DMS114 treated with DMSO at 0.1 percent for 48 hours (cell line): ENCODE measurements around the gene ONECUT1.

Experiments used
- DNase-seq: peaks from one replicate; lab custom pipeline; 2025; ENCODE audit not compliant: unreplicated experiment; lab: John Stamatoyannopoulos, UW

The ONECUT1 gene

DNA sequence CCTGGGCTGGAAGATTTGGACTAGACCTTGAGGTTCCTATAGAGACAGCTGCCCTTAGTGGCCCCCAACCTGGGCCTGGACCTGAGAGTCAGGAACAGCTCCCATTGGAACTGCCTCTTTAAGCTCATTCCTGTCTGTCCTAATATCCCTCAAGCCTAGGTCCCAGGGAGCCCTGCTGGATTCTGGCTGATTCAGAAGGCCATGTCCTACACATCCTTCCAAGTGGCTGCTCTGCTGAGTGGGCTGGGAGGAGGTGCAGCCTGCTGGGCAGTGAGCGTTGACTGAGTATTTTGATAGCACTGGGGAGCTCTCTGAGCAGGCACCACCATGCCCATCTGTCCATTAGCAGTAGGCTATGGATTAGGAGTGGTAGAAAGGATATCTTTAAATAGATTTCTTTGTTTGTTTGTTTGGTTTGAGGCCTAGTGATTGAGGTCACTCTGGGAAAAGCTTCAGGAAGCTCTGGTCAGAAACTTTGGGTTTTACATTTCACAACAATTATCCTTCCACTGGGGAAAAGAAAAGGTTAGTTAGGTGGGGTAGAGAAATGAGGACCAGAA is 56.4 kb downstream of the ONECUT1 start:
- DNase-seq, result no peak

DNA sequence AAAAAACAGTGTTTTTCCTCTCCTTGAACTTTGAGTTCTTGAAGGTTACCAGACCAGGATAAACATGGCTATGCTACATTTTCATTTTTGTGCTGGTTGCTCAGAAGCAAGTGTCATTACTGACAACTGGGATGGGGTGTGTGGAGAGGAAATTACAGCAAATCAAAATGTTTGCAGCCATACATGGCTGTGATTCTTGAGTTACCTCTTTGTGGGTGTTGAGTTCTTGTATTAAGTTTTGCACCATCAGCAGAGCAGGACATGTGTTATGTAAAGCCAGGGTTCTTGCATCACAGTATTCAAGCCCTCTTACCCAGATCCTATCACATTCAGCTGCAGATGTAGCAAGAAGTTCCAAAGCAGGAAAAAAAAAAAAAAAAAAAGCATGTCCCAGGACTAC is 57.0 kb downstream of the ONECUT1 start:
- DNase-seq, result no peak

DNA sequence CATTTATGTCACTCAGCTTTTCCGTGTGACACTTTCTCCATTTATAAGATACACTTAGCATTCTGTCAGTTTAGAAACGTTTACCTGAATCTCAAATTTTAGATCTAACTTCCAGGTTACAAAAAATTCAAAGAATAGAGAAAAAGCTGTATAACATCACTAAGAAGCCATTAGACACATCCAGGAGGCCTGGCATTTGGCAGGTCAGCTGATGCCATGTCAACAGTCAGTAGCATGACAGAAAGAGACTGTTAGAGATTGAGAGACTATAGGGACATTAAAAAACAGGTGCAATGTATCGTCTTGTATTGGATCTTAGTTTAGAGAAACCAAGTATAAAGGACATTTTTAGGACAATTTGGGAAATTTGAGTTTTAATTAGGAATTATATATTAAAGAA is 57.6 kb downstream of the ONECUT1 start:
- no peak for DNase-seq

DNA sequence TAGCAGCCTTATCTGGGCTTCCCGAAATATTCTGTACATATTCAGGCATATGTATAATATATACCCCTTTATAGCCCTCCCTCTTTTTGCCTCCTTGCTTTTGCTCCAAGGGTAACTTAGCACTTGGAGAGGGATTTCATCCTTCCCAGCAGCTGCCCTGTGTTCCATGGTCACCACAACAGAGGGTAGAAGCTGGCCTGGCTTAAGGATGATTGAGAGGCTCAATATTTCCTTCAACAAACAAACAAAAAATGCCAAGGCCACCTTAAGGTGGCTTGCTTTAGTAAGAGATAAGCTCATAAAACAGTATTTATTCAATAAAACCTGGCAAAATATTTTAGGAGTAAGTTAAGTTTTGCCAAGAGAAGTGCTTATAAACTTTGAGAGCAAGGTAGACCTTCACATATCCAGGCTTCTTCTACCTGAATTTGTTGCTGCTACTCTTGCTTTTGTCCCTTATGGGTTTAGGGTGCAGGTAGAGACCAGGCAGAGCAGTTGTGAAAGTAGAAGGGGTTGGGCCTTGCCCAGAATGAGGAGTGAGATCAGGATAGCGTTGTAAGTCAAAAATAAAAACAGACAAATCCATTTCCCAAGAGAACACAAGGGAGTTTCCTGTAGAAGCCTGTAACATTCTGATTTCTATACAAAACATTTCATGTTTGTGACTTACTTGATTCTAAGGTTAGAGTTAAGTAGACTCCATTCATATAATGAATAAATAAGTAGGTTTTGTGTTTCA is 58.2 kb downstream of the ONECUT1 start:
- DNase-seq, result no peak

DNA sequence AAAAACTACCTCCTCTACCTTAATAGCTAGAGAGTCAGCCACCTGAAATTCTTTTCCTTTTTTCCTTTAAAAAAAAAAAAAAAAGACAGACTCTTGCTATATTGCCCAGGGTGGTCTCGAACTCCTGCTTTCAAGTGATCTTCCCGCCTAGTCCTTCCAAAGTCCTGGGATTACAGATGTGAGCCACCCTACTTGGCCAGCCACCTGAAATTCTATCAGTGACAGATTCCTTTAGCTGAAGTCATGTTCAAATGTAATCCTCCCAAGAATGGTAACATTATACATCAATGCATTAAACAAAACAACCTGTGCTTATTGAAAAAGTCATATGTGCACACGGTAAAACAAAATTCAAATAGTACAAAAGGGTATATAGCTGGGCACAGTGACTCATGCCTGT is 59.1 kb downstream of the ONECUT1 start:
- DNase-seq, result no peak

DNA sequence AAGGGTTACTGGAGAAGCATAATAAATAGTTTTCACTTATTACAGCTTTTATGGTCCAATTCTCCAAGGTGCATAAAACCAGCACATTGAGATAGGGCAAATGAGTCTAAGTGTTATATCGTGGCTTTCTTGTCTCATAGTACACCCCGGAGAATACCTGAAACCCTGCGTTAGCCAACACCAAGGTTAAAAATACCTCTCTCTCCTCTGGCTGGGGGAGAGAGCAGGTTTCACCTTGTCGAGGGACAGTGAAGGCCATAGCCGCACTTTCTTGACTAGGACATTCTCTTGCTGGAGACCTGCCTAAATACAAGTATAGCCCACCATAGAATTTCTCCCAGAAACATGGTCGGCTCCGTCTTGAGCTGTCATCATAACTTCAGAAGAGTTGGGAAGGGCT is 59.5 kb downstream of the ONECUT1 start:
- DNase-seq, result no peak

DNA sequence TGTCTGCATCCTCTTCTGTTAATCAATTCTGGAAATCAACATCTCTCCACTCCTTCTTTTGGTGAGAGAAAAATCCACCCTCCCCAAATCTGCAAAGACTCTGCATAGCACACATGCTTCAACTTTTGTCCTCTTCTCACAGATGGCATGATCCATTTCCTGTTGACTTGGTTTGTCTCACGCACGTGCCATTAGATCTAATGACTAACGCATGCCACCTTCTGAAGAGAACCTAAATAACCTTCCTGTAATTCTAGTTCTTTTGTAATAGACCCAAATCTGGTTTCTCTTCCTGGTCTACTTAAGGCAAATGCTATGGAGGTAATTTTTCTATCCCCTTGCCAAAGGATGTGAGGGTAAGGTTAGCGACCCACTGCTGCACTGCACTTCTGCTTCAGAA is 60.0 kb downstream of the ONECUT1 start:
- DNase-seq, result no peak

DNA sequence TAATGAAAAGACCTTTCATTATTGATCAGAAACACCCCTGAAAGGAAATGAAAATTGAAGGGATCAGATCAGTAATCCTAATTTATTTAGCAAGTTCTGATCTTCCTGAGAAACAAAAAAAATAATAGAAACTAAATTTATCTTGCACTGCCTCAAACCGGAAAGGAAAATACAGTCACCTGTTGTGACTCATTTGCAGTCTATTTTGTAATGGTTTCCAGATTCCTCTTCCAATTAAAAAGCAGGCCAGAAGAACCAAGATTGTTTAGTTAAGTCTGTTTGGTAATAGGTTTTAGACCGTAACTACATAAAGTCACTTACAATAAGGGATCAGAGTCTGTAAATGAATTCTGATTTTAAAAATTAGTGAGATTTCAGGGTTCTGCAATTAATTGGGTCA is 61.2 kb downstream of the ONECUT1 start:
- DNase-seq, result no peak

DNA sequence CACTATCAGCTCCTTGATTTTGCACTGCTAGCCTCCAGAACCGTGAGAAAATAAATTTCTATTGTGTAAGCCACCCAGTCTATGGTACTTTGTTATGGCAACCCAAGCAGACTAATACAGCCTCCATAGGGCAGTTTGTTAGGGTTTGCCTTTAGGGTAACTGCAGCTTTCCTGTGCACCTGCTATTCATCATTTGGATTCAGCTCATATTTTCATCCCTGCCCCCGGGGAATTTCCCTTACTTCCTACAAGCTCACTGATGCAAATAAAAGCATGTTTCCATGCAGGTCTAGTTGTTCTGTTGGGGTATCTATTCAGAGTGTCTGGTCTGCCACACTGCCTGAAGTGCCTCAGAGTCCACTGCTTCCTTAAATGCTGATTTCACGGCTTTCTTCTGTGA is 62.3 kb downstream of the ONECUT1 start:
- no peak for DNase-seq

DNA sequence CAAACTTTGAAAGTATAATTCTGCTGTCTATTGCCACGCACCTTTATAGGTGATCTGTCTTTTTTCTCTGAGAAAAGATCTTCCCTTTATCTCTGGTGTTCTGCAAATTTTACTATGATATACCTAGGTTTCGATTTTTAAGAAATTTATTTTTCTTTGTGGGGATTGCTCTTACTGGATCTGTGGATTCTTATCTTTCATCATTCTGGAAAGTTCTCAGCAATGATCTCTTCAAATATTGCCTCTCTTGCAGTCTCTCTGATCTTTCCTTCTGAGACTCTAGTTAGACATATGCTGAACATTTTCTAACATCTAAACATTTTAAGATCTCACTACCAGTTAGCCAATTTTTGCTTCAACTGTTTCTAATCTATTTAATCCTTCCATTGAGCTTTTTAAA is 63.9 kb downstream of the ONECUT1 start:
- DNase-seq, result no peak

DNA sequence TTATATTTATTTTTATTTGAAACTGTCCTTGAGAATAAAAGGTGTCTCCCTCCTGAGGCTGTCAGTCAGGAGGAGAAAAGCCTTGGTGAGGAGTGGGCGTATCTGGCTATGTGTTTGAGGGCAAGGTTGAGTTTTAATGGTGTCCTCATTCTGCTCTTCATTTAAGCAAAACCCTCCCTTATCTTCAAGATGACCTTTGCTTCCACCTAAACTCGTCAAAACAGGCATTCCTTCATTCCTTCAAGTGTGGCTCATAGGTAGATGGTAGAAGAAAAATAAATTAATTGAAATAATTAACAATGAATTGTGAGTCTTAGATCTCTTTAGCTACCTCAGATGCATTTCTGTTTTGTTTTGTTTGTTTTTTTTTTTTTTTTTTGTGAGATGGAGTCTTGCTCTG is 71.6 kb downstream of the ONECUT1 start:
- no peak for DNase-seq

DNA sequence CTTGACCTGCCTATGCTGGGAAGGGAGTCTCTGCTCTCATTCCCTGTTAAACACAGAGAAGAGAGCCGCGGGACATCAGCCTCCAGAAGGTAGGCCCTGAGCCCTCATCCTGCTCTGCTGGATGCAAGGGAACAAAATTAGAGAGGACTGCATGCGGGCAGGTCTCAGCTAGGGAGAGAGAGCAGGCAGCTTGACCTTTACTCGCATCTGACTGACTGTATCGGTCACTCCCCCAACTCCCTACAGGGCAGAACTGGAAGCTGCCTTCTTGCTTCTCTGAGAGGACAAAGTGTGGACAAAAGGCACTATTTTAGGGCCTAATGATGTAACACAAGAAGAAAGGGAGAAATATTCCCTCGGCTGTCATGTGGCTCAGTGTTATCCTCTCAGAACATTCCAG is 72.2 kb downstream of the ONECUT1 start:
- DNase-seq, result no peak

DNA sequence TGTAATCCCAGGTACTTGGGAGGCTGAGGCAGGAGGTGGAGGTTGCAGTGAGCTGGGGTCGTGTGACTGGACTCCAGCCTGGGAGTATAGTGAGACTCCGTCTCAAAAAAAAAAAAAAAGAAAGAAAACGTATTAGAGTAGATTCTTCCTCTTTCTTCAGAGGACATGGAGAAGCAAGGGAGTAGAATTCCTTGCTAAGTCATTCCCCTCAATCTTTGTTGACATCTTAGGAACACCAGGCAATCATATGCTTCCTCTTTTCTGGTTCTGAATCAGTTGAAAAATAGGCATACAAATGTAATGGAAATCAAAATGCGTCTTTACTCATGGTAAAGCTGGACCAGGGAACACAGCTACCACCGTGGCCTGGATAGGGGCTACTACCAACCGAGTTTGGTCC is 72.7 kb downstream of the ONECUT1 start:
- no peak for DNase-seq

DNA sequence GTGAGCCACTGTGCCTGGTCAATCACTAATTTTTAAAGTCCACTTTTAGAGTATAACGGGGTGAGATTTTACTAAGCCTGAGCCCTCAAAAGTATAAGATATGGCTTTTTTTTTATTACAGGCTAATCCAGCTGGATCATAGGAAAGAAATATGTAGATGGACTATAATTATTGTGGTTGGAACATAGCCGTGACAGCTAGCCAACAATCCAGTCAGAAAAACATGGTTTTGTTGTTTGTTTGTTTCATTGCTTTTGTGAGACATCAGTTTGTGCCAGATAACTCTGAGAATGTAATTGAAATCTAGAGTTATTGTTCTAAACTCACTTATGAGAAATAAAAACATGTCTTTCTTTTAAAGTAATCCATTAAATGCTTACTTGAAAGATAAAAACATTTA is 73.6 kb downstream of the ONECUT1 start:
- DNase-seq, result no peak

DNA sequence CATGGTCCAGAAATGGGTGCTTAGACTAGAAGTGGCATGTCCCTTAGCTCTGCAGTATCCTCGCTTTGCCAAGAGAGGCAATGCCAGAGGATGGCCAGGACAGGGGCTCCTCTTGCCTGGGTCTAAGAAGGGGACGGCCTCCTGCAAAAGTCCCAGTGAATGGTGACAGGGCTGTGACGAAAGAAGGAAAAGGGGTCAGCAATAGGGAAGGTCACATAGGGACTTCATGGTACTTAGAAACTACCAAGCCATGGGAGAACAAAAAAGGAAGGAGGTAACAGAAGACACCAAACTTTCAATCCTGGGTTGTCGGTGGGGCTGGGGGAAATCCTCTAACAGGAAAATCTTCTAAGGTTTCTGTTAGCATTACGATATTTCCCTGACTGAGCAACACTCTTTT is 74.7 kb downstream of the ONECUT1 start:
- DNase-seq, result no peak

DNA sequence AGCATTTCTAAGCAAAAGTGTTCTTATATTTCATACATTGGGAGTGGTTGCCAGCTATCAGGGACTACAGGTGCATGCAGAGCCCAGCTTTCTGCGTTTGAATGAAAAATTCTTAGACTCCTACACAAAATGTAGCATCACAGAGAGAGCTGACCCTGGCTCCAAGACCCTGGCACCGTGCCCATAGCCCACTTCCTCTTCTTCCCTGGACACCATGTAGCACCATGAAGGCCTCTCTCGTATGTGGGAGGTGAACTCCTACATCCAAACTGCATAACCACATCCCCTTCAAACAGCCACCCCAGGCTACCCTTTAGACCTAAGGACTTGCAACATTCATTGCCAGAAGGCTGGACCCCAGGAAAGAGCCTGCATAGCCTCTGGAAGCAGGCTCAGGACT is 75.2 kb downstream of the ONECUT1 start:
- no peak for DNase-seq

DNA sequence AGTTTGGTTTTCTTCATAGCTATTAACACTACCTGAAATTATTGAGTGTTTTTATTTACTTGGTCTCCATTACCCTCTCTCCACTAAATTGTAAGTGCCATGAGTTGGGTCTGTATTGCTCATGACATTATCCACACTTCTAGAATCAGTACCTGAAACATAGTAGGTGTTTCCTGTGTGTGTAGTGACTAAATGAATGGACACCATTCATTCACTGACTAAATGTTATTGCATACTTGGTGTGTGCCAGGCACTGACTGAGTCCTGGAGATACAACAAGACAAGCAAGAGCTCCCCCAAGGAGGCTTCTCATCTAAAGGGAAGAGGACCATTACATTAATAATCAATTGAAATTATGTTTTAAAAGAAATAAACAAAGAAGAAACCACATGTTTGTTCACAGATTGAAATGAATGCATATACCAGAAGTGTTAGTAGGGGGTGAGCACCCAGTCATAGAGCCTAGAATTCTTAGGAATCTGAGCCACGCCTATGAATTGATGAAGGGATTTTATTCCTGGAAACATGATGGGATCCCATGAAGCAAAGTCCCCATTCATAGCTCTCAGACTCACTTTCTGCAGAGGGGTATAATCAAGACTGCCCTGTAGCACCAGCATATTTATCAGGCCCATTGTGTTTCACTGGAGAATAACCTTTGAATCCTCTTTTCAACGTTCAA is 79.3 kb downstream of the ONECUT1 start:
- DNase-seq, result no peak

DNA sequence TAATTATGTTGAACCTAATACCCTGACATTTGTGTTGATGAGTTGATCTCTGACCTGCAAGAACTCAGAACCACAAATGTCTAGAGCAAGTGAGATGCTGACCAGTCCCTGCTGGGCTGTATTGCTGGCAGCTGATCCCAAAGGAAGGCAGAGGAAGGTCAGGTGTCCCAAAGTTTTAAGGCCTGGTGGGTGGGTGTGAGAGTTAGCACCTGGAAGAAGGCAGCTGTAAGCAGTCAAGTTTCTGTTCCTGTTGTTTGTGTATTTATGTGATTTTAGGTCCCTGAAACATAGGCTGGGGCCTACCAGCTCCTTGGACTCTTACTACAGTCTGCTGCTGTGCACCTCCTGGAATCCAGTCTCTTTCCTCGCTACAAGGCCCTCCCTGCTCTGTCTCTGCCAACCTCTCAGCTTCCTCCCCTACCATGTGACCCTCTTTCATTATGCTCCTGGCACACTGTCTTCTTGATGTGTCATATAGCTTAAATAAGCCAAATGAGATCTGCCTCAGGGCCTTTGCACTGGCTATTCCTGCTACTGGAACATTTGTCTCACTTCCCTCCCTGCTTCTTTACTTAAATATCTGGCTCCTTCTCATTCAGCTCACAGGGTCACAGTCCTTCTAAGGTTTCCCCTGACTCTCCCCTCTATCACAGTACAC is 80.0 kb downstream of the ONECUT1 start:
- DNase-seq, result no peak

DNA sequence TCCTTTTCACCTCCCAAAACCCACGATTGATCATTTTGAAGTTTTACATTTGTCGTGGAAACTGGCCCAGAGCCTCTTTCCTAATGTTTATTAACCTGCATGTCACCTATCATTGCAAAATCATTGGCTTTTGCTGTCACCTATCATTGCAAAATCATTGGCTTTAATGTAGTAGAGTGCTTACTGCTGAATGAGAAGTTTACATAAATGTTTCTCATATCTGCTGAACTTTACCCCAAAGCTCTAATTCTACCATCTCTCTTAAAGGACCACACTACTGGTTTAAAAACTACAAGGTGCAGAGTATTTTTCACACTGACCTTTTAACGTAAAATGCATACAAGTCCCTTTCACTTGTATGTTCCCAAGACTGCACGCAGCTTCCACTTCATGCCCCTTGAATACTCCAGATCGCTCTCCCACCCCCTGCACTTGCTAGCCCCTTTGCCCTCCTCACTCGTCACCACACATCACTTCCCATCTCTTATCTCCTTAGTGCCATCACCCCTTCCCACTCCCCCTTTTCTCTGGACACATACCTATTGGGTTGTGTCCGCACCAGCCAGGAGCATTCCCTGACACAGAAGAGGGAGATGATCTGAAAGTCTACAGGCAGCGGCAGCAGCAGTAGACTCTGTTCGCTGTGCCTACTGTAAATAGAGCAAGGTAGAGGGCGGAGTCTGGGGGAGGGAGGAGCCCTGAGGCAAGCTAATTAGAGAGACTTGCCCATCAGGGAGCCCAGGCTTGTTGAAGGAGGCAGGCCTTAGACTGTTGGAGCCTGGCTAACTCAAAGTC is 80.8 kb downstream of the ONECUT1 start:
- DNase-seq, result no peak
